Activated naive CD4-positive, alpha-beta T cell treated with anti-CD3 and anti-CD28 coated beads for 36 hours (primary cell): ENCODE measurements around the gene NAGLU. TPM values are rescaled to one million over a fixed set of nuclear protein-coding genes. Genes with fewer than 3 reads are reported as not detected.

Experiments used
- CTCF ChIA-PET: fragments of 350-600 bp; sonication (Branson Sonifier 250); formaldehyde crosslinking; loops from one replicate; lab custom pipeline; 2021; ENCODE audit warnings: antibody characterized with exemption; lab: Charles Lee
- DNase-seq: peaks from one replicate; pipeline ENCODE4 v3.0.0-alpha.2; 2020
- H3K27ac Mint-ChIP-seq: one replicate; pipeline ENCODE4 v1.8.0; 2021; ENCODE audit warnings: mild to moderate bottlenecking, mixed read lengths
- H3K27me3 Mint-ChIP-seq: one replicate; pipeline ENCODE4 v1.8.0; 2021; ENCODE audit warnings: low read depth, mixed read lengths
- H3K36me3 Mint-ChIP-seq: one replicate; pipeline ENCODE4 v1.8.0; 2021; ENCODE audit warnings: low read depth, mixed read lengths
- H3K4me1 Mint-ChIP-seq: one replicate; pipeline ENCODE4 v1.8.0; 2021; ENCODE audit warnings: low read depth, mixed read lengths
- H3K4me3 Mint-ChIP-seq: one replicate; pipeline ENCODE4 v1.8.0; 2021; ENCODE audit warnings: mild to moderate bottlenecking, moderate library complexity, mixed read lengths
- H3K9me3 Mint-ChIP-seq: one replicate; pipeline ENCODE4 v1.8.0; 2021; ENCODE audit warnings: mixed read lengths
- intact Hi-C: fragments of 100-400 bp; cut with micrococcal nuclease; formaldehyde crosslinking; loops from one replicate; pipeline ENCODE4 v1.15.1; 2023
- microRNA-seq: library from miRNA; unstranded; fragments of <30 nt; microRNA quantifications from one replicate; pipeline ENCODE4 v1.2.0, GENCODE V29; 2022; ENCODE audit warnings: borderline microRNAs expressed, borderline replicate concordance
- total RNA-seq, 2 experiments: library from RNA; stranded (reverse); gene quantifications; one replicate each; pipeline ENCODE4 v1.2.3, GENCODE V29; 2021

The NAGLU gene
- total RNA-seq, 2 experiments from 2014 or later = 11.1 to 11.9 TPM

- Mint-ChIP-seq H3K4me1 (no peaks in the 10 kb centered on the region), H3K4me3 (no peak overlapping the region), H3K9me3 (no peaks in the 10 kb centered on the region), H3K36me3 (peaks cover 10% of the 10 kb centered on the region), H3K27me3 (no peaks in the 10 kb centered on the region), H3K27ac (no peak overlapping the region)
- CTCF ChIA-PET = no interaction called here
- intact Hi-C loops = no loop called here
- no peak for DNase-seq
Measured at GRCh38 chr17:42585353-42585752, 49.3 kb downstream of the NAGLU start.

GRCh38 chr17:42586514-42587230 lies 50.6 kb downstream of the NAGLU start:
- no peak overlapping the region for H3K4me3 Mint-ChIP-seq
- no peaks in the 10 kb centered on the region for H3K4me1 Mint-ChIP-seq
- no peak overlapping the region for H3K27ac Mint-ChIP-seq
- CTCF ChIA-PET = interaction anchor here (3.8 kb wide), 1 partner anchor 8 kb away, joined by 24 read pairs; no protein-coding TSS in a partner anchor
- H3K36me3 Mint-ChIP-seq = peaks cover 11% of the 10 kb centered on the region
- DNase-seq = no peak
- no peaks in the 10 kb centered on the region for H3K27me3 Mint-ChIP-seq
- intact Hi-C loops = no loop called here
- no peaks in the 10 kb centered on the region for H3K9me3 Mint-ChIP-seq

- intact Hi-C loops = no loop called here
- no peaks in the 10 kb centered on the region for H3K9me3 Mint-ChIP-seq
- no peak overlapping the region for H3K27ac Mint-ChIP-seq
- H3K36me3 Mint-ChIP-seq = peaks cover 9% of the 10 kb centered on the region
- CTCF ChIA-PET = interaction anchor here (0.6 kb wide), 1 partner anchor 9 kb away, joined by 3 read pairs; no protein-coding TSS in a partner anchor
- no peaks in the 10 kb centered on the region for H3K27me3 Mint-ChIP-seq
- no peak overlapping the region for H3K4me3 Mint-ChIP-seq
- no peaks in the 10 kb centered on the region for H3K4me1 Mint-ChIP-seq
- DNase-seq = no peak
Measured at GRCh38 chr17:42590886-42591285, 54.8 kb downstream of the NAGLU start.

GRCh38 chr17:42591411-42591810 lies 55.4 kb downstream of the NAGLU start:
- Mint-ChIP-seq H3K36me3 (peaks cover 9% of the 10 kb centered on the region), H3K4me1 (no peaks in the 10 kb centered on the region), H3K4me3 (no peak overlapping the region), H3K27me3 (no peaks in the 10 kb centered on the region), H3K9me3 (no peaks in the 10 kb centered on the region), H3K27ac (no peak overlapping the region)
- intact Hi-C loops = no loop called here
- CTCF ChIA-PET = interaction anchor here (0.6 kb wide), 1 partner anchor 9 kb away, joined by 3 read pairs; no protein-coding TSS in a partner anchor
- DNase-seq = no peak

Small RNA genes lying within 50 kb of the gene (microRNA-seq; reads per million reads assigned to microRNA genes)
- 2.2 reads per million for gene MIR5010
- not detected for gene MIR548AT

Other genes starting within 250 kb of the NAGLU start
- 100 to 1,000 TPM; 165 to 174 TPM for gene STAT5A, start 247.7 kb upstream of the NAGLU start, total RNA-seq
- gene STAT3, start 147.8 kb upstream of the NAGLU start, total RNA-seq = 100 to 1,000 TPM; 404 to 408 TPM
- gene CAVIN1, start 113.0 kb upstream of the NAGLU start, total RNA-seq = under 1 TPM; 0.64 to 0.67 TPM
- gene ATP6V0A1, start 77.4 kb upstream of the NAGLU start, total RNA-seq = 10 to 100 TPM in 1 of 2 experiments, 1 to 10 TPM in 1; 9.9 to 10.3 TPM
- gene HSD17B1, start 16.7 kb downstream of the NAGLU start, total RNA-seq = under 1 TPM; 0.26 to 0.67 TPM
- 10 to 100 TPM; 93.3 to 93.6 TPM for gene COASY, start 25.9 kb downstream of the NAGLU start, total RNA-seq
- 10 to 100 TPM; 22.1 to 24.7 TPM for gene MLX, start 30.9 kb downstream of the NAGLU start, total RNA-seq
- 10 to 100 TPM; 38.6 to 42.2 TPM for gene PSMC3IP, start 41.5 kb downstream of the NAGLU start, total RNA-seq
- gene RETREG3, start 73.1 kb downstream of the NAGLU start, total RNA-seq = 10 to 100 TPM; 28.6 to 33.5 TPM
- 10 to 100 TPM; 91.3 to 92.0 TPM for gene TUBG1, start 73.4 kb downstream of the NAGLU start, total RNA-seq
- 1 to 10 TPM; 9.1 to 9.9 TPM for gene TUBG2, start 123.0 kb downstream of the NAGLU start, total RNA-seq
- gene PLEKHH3, start 140.8 kb downstream of the NAGLU start, total RNA-seq = under 1 TPM; 0.62 to 0.77 TPM
- under 1 TPM; 0.14 to 0.20 TPM for gene CCR10, start 145.6 kb downstream of the NAGLU start, total RNA-seq
- 1 to 10 TPM; 1.4 to 1.5 TPM for gene CNTNAP1, start 146.3 kb downstream of the NAGLU start, total RNA-seq
- gene EZH1, start 208.8 kb downstream of the NAGLU start, total RNA-seq = 10 to 100 TPM; 31.9 to 34.0 TPM
- gene RAMP2, start 225.0 kb downstream of the NAGLU start, total RNA-seq = not detected
- gene VPS25, start 237.2 kb downstream of the NAGLU start, total RNA-seq = 10 to 100 TPM; 57.5 to 58.2 TPM
- under 1 TPM; 0.17 to 0.41 TPM for gene WNK4, start 244.4 kb downstream of the NAGLU start, total RNA-seq